ENCODE data around the gene TCOF1.

Gene TCOF1

DNA sequence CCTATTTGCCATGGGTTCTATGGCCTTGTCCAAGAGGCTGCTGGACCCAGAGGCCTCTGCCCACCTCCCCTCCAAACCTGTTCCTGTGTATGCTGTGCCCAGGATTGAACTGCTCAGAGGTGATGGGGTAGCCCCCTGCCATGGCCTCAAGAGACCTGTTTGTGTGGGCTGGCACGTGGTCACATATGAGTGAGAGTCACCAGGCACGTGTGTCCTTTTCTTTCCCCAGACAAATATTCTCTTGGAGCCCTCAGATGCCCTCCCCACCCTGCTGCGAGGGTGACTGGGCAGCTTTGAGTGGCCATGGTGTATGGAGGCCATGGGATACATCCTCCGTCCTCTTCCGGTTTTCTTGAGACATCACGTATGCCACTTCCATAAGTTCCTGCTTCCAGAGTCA is 10.9 kb upstream of the TCOF1 start:
- in situ Hi-C loops (cut with HindIII; ENCODE audit: low sequenced_read_pairs), result no loop called here
- DNase-seq (ENCODE audit: low read depth), result no peak
- TF ChIP-seq, protein P1, sequence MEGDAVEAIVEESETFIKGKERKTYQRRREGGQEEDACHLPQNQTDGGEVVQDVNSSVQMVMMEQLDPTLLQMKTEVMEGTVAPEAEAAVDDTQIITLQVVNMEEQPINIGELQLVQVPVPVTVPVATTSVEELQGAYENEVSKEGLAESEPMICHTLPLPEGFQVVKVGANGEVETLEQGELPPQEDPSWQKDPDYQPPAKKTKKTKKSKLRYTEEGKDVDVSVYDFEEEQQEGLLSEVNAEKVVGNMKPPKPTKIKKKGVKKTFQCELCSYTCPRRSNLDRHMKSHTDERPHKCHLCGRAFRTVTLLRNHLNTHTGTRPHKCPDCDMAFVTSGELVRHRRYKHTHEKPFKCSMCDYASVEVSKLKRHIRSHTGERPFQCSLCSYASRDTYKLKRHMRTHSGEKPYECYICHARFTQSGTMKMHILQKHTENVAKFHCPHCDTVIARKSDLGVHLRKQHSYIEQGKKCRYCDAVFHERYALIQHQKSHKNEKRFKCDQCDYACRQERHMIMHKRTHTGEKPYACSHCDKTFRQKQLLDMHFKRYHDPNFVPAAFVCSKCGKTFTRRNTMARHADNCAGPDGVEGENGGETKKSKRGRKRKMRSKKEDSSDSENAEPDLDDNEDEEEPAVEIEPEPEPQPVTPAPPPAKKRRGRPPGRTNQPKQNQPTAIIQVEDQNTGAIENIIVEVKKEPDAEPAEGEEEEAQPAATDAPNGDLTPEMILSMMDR (IDR thresholded peaks at IDR 0.05; ENCODE audit: low read depth, low read length, missing control alignments), result no peak
- H3K4me3 ChIP-seq (ENCODE audit: low read depth, low read length), result no peak overlapping the region

DNA sequence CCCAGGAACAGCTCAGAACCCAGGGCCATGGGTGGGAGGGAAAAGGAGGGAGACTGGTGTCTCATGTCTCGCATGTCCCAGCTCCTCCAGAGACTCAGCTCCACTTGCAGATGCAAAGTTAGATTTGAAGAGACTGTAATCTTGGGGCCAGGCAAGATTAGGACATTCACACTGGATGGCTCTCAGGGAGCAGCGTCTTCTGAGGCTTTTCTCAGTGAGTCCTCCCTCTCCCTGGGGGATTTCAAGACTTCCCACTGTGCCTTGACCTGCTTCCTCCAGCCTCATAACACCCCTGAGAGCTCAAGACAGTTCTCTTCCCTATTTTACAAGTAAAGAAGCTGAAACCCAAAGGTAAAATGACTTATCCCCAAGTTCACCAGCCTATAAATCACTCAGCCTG is 10.5 kb upstream of the TCOF1 start:
- no peak for DNase-seq (ENCODE audit: low read depth)
- TF ChIP-seq, protein P1 (IDR thresholded peaks at IDR 0.05; ENCODE audit: low read depth, low read length, missing control alignments), result no peak
- in situ Hi-C loops (cut with HindIII; ENCODE audit: low sequenced_read_pairs), result no loop called here
- no peak overlapping the region for H3K4me3 ChIP-seq (ENCODE audit: low read depth, low read length)

DNA sequence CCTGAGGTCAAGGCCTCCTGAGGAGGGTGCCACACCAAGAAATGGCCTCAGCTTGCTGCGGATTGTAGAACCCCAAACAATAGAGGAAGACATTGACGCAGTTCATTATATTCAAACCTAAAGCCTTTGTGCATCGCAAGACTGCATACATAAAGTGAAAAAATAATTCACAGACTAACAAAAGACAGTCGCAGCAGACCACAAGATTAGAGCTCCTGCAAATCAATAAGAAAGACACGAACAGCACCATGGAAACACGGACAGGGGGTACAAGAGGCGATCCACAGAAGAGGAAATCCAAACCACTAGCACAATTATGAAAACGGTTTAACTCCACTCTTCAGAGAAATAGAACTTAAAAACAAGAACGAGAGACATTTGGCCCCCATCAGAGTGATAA is 10.0 kb upstream of the TCOF1 start:
- TF ChIP-seq, protein P1 (IDR thresholded peaks at IDR 0.05; ENCODE audit: low read depth, low read length, missing control alignments), result no peak
- H3K4me3 ChIP-seq (ENCODE audit: low read depth, low read length), result no peak overlapping the region
- in situ Hi-C loops (cut with HindIII; ENCODE audit: low sequenced_read_pairs), result no loop called here
- DNase-seq (ENCODE audit: low read depth), result no peak

DNA sequence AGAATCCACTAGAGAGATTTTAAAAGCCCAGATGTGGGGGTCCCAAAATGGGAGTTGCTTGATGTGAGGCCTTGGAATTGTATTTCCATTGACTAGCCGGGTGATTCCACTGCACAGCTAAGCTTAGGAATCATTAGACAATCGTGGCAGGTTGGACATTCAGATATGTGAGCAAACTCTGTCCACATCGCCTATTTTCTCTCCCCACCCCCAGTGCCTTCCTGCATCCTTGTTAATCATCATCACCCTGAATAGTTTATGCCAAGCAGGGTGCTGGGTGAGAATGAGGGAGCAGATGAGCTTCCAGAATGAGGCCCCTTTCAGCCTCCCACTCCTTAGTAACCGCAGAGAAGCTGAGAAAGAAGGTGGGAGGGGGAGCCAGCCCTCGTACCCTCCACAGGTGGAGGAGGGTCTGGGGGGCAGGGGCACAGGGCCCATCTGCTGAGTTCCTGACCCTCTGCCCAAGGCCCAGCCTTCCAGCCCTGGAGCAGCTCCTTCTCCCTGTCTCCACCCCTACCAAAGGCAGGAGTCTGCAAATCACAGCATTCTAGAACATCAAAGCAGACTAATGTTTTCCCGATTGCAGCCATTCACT is 7.7 kb upstream of the TCOF1 start:
- TF ChIP-seq, protein P1 (IDR thresholded peaks at IDR 0.05; ENCODE audit: low read depth, low read length, missing control alignments), result no peak
- no peak for DNase-seq (ENCODE audit: low read depth)
- H3K4me3 ChIP-seq (ENCODE audit: low read depth, low read length), result no peak overlapping the region
- in situ Hi-C loops (cut with HindIII; ENCODE audit: low sequenced_read_pairs), result no loop called here

DNA sequence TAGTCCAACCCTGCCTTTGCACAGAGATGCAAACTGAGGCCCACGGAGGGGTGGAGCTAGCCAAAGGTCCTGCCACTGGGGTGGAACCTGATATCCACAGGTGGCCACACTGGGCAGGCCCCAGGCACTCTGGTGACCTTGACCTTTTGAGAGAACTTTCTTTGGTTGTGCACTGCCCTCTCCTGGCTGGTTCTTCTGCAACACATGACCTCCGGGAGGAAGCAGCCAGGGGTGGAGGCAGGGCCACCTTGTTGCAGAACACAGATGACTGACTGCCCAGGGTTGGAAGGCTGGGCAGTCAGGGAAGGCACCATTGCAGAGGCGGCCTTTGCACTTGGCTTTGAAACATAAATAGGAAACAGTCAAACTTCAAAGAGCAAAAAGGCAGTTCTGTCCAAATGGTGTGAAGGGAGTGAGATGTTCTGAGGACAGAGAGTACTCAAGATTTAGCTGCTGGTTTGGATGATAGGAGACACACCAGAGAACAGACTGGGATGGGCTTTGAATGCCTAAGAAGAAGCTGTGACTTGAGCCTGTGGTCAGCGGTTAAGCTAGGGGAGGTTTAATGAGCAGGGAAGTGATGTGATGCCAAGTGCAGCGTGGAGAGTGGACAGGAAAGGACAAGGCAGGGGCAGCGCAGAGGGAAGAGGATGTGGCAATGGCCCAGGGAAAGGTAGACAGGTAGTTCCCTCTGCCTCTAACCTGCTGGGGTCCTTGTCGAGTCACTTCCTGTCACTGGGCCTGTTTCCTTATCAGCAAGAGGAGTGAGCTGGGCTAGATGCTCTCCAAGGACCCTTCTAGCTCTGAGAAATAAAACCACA is 6.8 kb upstream of the TCOF1 start:
- DNase-seq (ENCODE audit: low read depth), result peak; percentile 28
- in situ Hi-C loops (cut with HindIII; ENCODE audit: low sequenced_read_pairs), result no loop called here
- TF ChIP-seq, protein P1 (IDR thresholded peaks at IDR 0.05; ENCODE audit: low read depth, low read length, missing control alignments), result peak; percentile 59
- H3K4me3 ChIP-seq (ENCODE audit: low read depth, low read length), result no peak overlapping the region

DNA sequence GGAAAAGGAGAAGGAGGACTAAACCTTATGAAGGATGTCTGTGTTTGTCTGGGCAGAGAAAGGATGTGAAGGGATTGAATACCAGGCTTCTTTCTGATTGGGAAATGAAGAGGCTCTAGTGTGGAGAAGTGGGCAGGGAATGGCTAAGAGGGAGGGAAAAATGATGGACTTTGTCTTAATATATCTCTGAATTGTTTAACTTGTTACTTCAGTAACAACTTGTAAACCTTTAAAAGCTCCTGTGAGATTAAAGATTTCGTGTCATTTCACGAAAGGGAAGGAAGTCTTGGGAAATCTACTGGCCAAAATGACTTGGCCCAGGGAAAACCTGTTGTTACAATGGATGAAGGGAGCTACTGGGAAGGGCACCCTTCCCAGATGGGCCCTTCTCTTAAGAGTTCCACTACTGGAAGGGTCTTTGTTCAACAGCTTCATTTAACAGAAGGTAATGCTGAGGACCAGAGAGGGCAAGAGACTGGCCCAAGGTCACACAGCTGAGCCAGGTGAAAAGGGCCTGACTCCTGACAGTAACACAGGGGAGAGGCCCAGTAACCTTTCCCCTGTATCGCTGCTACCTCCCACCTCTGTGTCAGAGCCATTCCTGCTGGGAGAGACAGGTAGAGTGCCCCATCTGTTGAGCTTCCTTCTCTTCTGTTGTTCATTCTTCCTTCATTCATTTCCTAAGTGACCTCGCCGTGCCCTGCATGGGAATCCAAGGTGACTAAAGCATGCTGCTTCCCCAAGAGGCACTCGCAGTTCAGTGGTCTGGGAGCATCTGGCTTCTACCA is 5.1 kb upstream of the TCOF1 start:
- in situ Hi-C loops (cut with HindIII; ENCODE audit: low sequenced_read_pairs), result no loop called here
- no peak for DNase-seq (ENCODE audit: low read depth)
- TF ChIP-seq, protein P1 (IDR thresholded peaks at IDR 0.05; ENCODE audit: low read depth, low read length, missing control alignments), result no peak
- H3K4me3 ChIP-seq (ENCODE audit: low read depth, low read length), result no peak overlapping the region
